Ascending aorta (tissue), 2 donors: ENCODE data around the gene CCDC88A. TPM values are rescaled to one million over a fixed set of nuclear protein-coding genes. Genes with fewer than 3 reads are reported as not detected.
"Not testable (repeated sequence)": the region's sequence is repeated elsewhere in the genome, so short reads cannot be mapped to it uniquely, and the experiment has no call there.

Experiments
- DNase-seq, 2 donors: peaks; one replicate each; pipeline ENCODE4 v3.0.0-alpha.2; 2019; ENCODE audit warnings: low spot score in 2 of 2
- H3K27ac ChIP-seq, 2 donors: fragments of 200-600 bp; sonication (generic); one replicate each; pipeline ENCODE4 v1.5.1; 2016 to 2017; ENCODE audit warnings: mild to moderate bottlenecking in 1 of 2
- H3K27me3 ChIP-seq: fragments of 200-600 bp; sonication (generic); one replicate; pipeline ENCODE4 v1.5.1; 2017
- H3K36me3 ChIP-seq, 2 donors: fragments of 200-600 bp; sonication (generic); one replicate each; pipeline ENCODE4 v1.5.1; 2016
- H3K4me1 ChIP-seq, 2 donors: fragments of 200-600 bp; sonication (generic); one replicate each; pipeline ENCODE4 v1.5.1; 2016 to 2017; ENCODE audit warnings: mild to moderate bottlenecking in 1 of 2
- H3K4me3 ChIP-seq, 2 donors: fragments of 200-600 bp; sonication (generic); one replicate each; pipeline ENCODE4 v1.5.1; 2016 to 2017; ENCODE audit warnings: mild to moderate bottlenecking in 1 of 2
- H3K9me3 ChIP-seq, 2 donors: fragments of 200-600 bp; sonication (generic); one replicate each; pipeline ENCODE4 v1.5.1; 2016
- intact Hi-C: fragments of 100-400 bp; cut with DNase I; formaldehyde crosslinking; loops from one replicate; pipeline ENCODE4 v1.15.1; 2023
- total RNA-seq: library from RNA; depleted of rRNA; stranded (reverse); fragments of >200 nt; gene quantifications from one replicate; pipeline ENCODE4 v1.1.0, GENCODE V29; 2016
- TF ChIP-seq, protein P1 (sequence below), 3 experiments: fragments of 200-600 bp in 2 of 3; fragments of 450-650 bp in 1 of 3; sonication (generic) in 2 of 3; IDR thresholded peaks; one replicate each; pipeline ENCODE4 v1.5.1; 2016 to 2019; ENCODE audit warnings: antibody characterized with exemption in 3 of 3, mild to moderate bottlenecking in 1 of 3, moderate library complexity in 1 of 3

Gene CCDC88A
- total RNA-seq, 1 donor from 2014 or later = 39.2 TPM

DNA sequence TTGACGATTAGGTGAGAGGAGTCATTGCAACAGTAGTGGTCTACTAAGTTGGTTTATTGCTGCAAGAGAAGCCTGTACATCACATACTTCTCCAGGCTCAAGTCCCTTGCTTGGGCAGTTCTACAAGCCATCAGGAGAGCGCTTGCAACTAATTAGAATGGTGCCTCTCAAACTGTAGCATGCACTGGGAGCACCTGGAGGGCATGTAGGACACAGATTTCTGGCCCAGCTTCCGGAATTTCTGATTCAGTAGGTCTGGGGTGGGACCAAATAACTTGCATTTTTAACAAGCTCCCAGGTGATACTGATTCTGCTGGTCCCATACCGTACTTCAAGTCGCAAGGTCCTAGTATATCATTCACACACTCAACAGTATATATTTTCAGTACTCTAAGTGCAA is 34.5 kb upstream of the CCDC88A start:
- Histone ChIP-seq H3K4me3 (no peak overlapping the region), H3K4me1 (no peaks in the 10 kb centered on the region), H3K27me3 (no peaks in the 10 kb centered on the region), H3K36me3 (no peaks in the 10 kb centered on the region), H3K9me3 (no peaks in the 10 kb centered on the region), H3K27ac (no peak overlapping the region)
- TF ChIP-seq, protein P1, sequence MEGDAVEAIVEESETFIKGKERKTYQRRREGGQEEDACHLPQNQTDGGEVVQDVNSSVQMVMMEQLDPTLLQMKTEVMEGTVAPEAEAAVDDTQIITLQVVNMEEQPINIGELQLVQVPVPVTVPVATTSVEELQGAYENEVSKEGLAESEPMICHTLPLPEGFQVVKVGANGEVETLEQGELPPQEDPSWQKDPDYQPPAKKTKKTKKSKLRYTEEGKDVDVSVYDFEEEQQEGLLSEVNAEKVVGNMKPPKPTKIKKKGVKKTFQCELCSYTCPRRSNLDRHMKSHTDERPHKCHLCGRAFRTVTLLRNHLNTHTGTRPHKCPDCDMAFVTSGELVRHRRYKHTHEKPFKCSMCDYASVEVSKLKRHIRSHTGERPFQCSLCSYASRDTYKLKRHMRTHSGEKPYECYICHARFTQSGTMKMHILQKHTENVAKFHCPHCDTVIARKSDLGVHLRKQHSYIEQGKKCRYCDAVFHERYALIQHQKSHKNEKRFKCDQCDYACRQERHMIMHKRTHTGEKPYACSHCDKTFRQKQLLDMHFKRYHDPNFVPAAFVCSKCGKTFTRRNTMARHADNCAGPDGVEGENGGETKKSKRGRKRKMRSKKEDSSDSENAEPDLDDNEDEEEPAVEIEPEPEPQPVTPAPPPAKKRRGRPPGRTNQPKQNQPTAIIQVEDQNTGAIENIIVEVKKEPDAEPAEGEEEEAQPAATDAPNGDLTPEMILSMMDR (IDR thresholded peaks at IDR 0.05) = no peak
- no peak for DNase-seq
- intact Hi-C loops = no loop called here

DNA sequence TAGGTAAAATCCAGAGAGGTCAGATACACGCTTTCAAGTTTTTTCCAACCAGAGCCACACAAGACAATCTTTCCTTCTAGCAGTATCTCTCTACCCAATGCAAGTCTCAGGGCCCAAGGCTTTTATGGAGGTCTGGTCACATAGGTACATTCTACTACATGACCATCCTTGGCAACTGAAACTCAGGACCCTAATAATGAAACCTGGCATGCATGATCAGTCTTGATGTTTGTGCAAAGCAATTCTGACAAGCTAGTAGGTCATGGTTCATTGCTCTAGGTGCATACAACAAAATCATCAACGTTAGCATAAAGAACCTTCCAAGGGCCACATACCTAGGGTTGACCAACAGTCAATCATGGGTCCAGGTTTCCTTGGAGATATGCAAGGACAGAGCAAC is 33.2 kb upstream of the CCDC88A start:
- intact Hi-C loops = no loop called here
- no peak overlapping the region for H3K4me3 ChIP-seq

GRCh38 chr2:55451699-55452098 is 32.0 kb upstream of the CCDC88A start:
- intact Hi-C loops = no loop called here
- Histone ChIP-seq H3K36me3 (no peaks in the 10 kb centered on the region), H3K27ac (no peak overlapping the region), H3K9me3 (no peaks in the 10 kb centered on the region), H3K4me1 (no peaks in the 10 kb centered on the region), H3K4me3 (no peak overlapping the region), H3K27me3 (no peaks in the 10 kb centered on the region)
- TF ChIP-seq, protein P1 (IDR thresholded peaks at IDR 0.05) = no peak
- DNase-seq = no peak

More for the DNA sequence above, 33.2 kb upstream of the CCDC88A start:
- H3K27me3 ChIP-seq = no peaks in the 10 kb centered on the region
- DNase-seq = no peak
- no peak overlapping the region for H3K27ac ChIP-seq
- H3K36me3 ChIP-seq = no peaks in the 10 kb centered on the region
- TF ChIP-seq, protein P1 (IDR thresholded peaks at IDR 0.05) = no peak
- no peaks in the 10 kb centered on the region for H3K4me1 ChIP-seq
- no peaks in the 10 kb centered on the region for H3K9me3 ChIP-seq

DNA sequence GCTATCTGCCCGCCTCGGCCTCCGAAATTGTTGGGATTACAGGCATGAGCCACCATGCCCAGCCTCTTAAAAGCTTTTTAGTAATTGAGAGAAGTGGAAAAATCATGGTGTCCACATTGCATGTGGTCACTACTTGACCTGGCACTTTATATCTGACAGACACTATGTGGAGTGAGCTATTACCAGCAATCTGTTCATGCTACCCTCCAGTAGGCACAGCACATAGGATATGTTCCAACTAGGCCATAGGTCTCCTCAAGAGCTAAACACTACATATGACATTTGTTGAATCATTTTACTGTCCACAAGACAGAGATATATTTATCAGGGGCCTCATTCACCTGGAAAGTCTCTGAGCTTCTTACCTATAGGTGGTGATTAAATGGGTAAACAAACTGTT is 30.4 kb upstream of the CCDC88A start:
- H3K4me3 ChIP-seq, H3K4me1 ChIP-seq, H3K27ac ChIP-seq, DNase-seq, H3K27me3 ChIP-seq, intact Hi-C loops, H3K36me3 ChIP-seq, H3K9me3 ChIP-seq: not testable (repeated sequence)

GRCh38 chr2:55442045-55442760 is 22.5 kb upstream of the CCDC88A start:
- H3K36me3 ChIP-seq, DNase-seq, H3K27me3 ChIP-seq, H3K27ac ChIP-seq, H3K4me1 ChIP-seq, intact Hi-C loops, H3K9me3 ChIP-seq, H3K4me3 ChIP-seq: not testable (repeated sequence)

DNA sequence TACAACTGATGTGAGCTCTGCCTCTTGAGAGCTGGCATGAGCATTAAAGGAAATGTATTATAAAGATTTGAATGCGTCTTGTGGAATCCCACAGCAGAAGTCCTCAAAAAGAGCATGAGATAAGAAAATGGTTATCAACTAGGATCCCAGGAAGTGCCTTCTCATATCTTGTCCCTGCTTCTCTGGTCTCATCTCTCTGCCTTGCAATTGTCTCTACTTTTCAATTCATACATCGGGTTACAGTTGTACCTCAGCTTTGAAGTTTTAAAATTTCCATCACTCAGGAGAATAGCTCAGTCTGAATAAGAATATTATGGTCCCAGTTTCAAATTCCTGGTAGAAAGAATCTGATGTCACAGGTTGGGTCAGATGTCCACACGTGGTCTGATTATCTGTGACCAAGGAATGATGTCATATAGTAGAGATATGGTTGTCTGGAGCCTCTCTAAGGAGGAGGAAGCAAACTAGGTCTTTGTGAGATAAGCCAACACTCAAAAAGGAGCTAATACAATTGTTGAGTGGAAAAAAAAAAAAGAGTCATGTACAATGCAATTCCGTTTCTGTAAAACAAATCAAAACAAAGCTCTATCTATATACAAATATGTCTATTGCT is 21.7 kb upstream of the CCDC88A start:
- no peaks in the 10 kb centered on the region for H3K27me3 ChIP-seq
- intact Hi-C loops = no loop called here
- H3K36me3 ChIP-seq = no peaks in the 10 kb centered on the region
- no peaks in the 10 kb centered on the region for H3K9me3 ChIP-seq
- no peak overlapping the region for H3K27ac ChIP-seq
- TF ChIP-seq, protein P1 (IDR thresholded peaks at IDR 0.05) = no peak
- no peak overlapping the region for H3K4me3 ChIP-seq
- no peak for DNase-seq
- no peaks in the 10 kb centered on the region for H3K4me1 ChIP-seq
